H1 (cell line): ENCODE measurements around the gene UBN2. TPM values are rescaled to one million over a fixed set of nuclear protein-coding genes. Genes with fewer than 3 reads are reported as not detected.

ENCODE experiments used
- CTCF ChIA-PET: fragments of 300-600 bp; sonication (Branson Sonifier 250); formaldehyde crosslinking; loops from one replicate; lab custom pipeline; 2021; ENCODE audit not compliant: partially characterized antibody; lab: Charles Lee
- POLR2A ChIA-PET: fragments of 300-600 bp; sonication (Branson Sonifier 250); formaldehyde crosslinking; loops from one replicate; lab custom pipeline; 2021; ENCODE audit warnings: inconsistent platforms; ENCODE audit not compliant: partially characterized antibody; lab: Charles Lee
- DNase-seq, 2 experiments: peaks; one replicate each; pipeline versions ENCODE4 v3.0.0 to v3.0.0-alpha.2; 2010 to 2022; ENCODE audit warnings: low spot score in 2 of 2, low read depth in 1 of 2, mixed read lengths in 1 of 2
- FAIRE-seq: peaks from 2 replicates; lab custom pipeline; 2011; peaks lifted over from hg19 to GRCh38; lab: Jason Lieb, UNC
- H2AFZ ChIP-seq: 2 replicates; pipeline ENCODE4 v1.8.1; 2012; ENCODE audit warnings: low read length, inconsistent platforms
- H2AK5ac ChIP-seq: 2 replicates; pipeline ENCODE4 v1.6.1; 2013; ENCODE audit warnings: low read depth, low read length
- H2BK120ac ChIP-seq: replicated peaks from 2 replicates; pipeline ENCODE3; 2013; ENCODE audit warnings: low read depth, low read length, inconsistent platforms
- H2BK12ac ChIP-seq: 2 replicates; pipeline ENCODE4 v1.6.1; 2013; ENCODE audit warnings: low read depth, low read length
- H2BK15ac ChIP-seq: 2 replicates; pipeline ENCODE4 v1.6.1; 2013; ENCODE audit warnings: low read length
- H2BK20ac ChIP-seq: 2 replicates; pipeline ENCODE4 v1.6.1; 2013; ENCODE audit warnings: low read length
- H2BK5ac ChIP-seq: 2 replicates; pipeline ENCODE4 v1.6.1; 2013; ENCODE audit warnings: low read depth, low read length
- H3K14ac ChIP-seq: 2 replicates; pipeline ENCODE4 v1.6.1; 2013; ENCODE audit warnings: inconsistent platforms; ENCODE audit not compliant: insufficient read length
- H3K18ac ChIP-seq: 2 replicates; pipeline ENCODE4 v1.6.1; 2013; ENCODE audit warnings: low read length; ENCODE audit errors: extremely low read depth
- H3K23ac ChIP-seq: 2 replicates; pipeline ENCODE4 v1.6.1; 2013; ENCODE audit warnings: inconsistent platforms; ENCODE audit not compliant: insufficient read length
- H3K23me2 ChIP-seq: 2 replicates; pipeline ENCODE4 v1.6.1; 2013; ENCODE audit warnings: low read depth, low read length
- H3K27ac ChIP-seq: 2 replicates; pipeline ENCODE4 v1.6.1; 2011; ENCODE audit warnings: low read depth, low read length, inconsistent platforms
- H3K27me3 ChIP-seq, 4 experiments: replicated peaks in 1 of 4; 1 replicate in 1 of 4; 2 replicates in 3 of 4; pipeline versions ENCODE4 v1.6.1 to v1.8.1; 2011 to 2013; ENCODE audit warnings: low read length in 3 of 4, mild to moderate bottlenecking in 3 of 4, inconsistent platforms in 2 of 4, mixed read lengths in 2 of 4, moderate library complexity in 1 of 4; ENCODE audit not compliant: control insufficient read depth in 3 of 4, insufficient read depth in 3 of 4; ENCODE audit errors: extremely low read depth in 1 of 4
- H3K36me3 ChIP-seq, 4 experiments: 2 replicates each; pipeline versions ENCODE4 v1.6.1 to v1.8.1; 2011 to 2013; ENCODE audit warnings: mild to moderate bottlenecking in 4 of 4, low read length in 3 of 4, moderate library complexity in 2 of 4, control low read depth in 1 of 4, inconsistent platforms in 1 of 4; ENCODE audit not compliant: insufficient read depth in 4 of 4, control insufficient read depth in 2 of 4
- H3K4ac ChIP-seq: replicated peaks from 2 replicates; pipeline ENCODE3; 2013; ENCODE audit warnings: low read length, low read depth, mixed read lengths, inconsistent platforms; ENCODE audit not compliant: insufficient read length
- H3K4me1 ChIP-seq, 4 experiments: replicated peaks in 1 of 4; 1 replicate in 1 of 4; 2 replicates in 3 of 4; pipeline versions ENCODE4 v1.6.1 to v1.8.1; 2011 to 2013; ENCODE audit warnings: low read length in 3 of 4, inconsistent platforms in 2 of 4, mixed read lengths in 1 of 4; ENCODE audit not compliant: insufficient read depth in 4 of 4, control insufficient read depth in 3 of 4
- H3K4me2 ChIP-seq, 2 experiments: 2 replicates each; pipeline versions ENCODE4 v1.6.1 to v1.8.1; 2011 to 2013; ENCODE audit warnings: low read depth in 2 of 2, low read length in 2 of 2, control low read depth in 1 of 2, inconsistent platforms in 1 of 2, mild to moderate bottlenecking in 1 of 2; ENCODE audit not compliant: insufficient read depth in 1 of 2
- H3K4me3 ChIP-seq, 4 experiments: fragments of 200-600, 300-600 bp in 1 of 4; sonication (generic), shearing (Covaris generic), sonication (Bioruptor Twin) in 1 of 4; 2 replicates each; pipeline versions ENCODE4 v1.5.1 to v1.8.1; 2011 to 2016; ENCODE audit warnings: low read length in 4 of 4, low read depth in 3 of 4, control low read depth in 2 of 4, inconsistent platforms in 2 of 4, mild to moderate bottlenecking in 2 of 4, mixed read lengths in 1 of 4, moderate library complexity in 1 of 4; ENCODE audit not compliant: insufficient read depth in 2 of 4; ENCODE audit errors: extremely low read depth in 1 of 4
- H3K56ac ChIP-seq: replicated peaks from 2 replicates; pipeline ENCODE3; 2013; ENCODE audit warnings: low read depth, mild to moderate bottlenecking, mixed read lengths, low read length, inconsistent platforms; ENCODE audit not compliant: insufficient read length
- H3K79me1 ChIP-seq: 2 replicates; pipeline ENCODE4 v1.6.1; 2013; ENCODE audit warnings: low read depth, low read length, control low read depth
- H3K79me2 ChIP-seq, 2 experiments: 2 replicates each; pipeline versions ENCODE4 v1.6.1 to v1.8.1; 2012 to 2013; ENCODE audit warnings: low read length in 2 of 2, mild to moderate bottlenecking in 2 of 2, inconsistent platforms in 1 of 2; ENCODE audit not compliant: insufficient read depth in 2 of 2, control insufficient read depth in 1 of 2
- H3K9ac ChIP-seq, 4 experiments: replicated peaks in 1 of 4; 1 replicate in 1 of 4; 2 replicates in 3 of 4; pipeline versions ENCODE4 v1.6.1 to v1.8.1; 2011 to 2013; ENCODE audit warnings: low read depth in 3 of 4, low read length in 3 of 4, control low read depth in 2 of 4, mild to moderate bottlenecking in 2 of 4, moderate library complexity in 2 of 4, inconsistent platforms in 1 of 4; ENCODE audit errors: extremely low read depth in 1 of 4
- H3K9me3 ChIP-seq, 2 experiments: 2 replicates each; pipeline versions ENCODE4 v1.6.1 to v1.8.1; 2012 to 2013; ENCODE audit warnings: mild to moderate bottlenecking in 2 of 2, moderate library complexity in 2 of 2, control low read depth in 1 of 2, inconsistent platforms in 1 of 2, low read depth in 1 of 2, low read length in 1 of 2, mixed read lengths in 1 of 2; ENCODE audit not compliant: insufficient read depth in 2 of 2
- H4K20me1 ChIP-seq, 2 experiments: replicated peaks in 1 of 2; 2 replicates each; pipeline versions ENCODE3 to v1.8.1; 2011 to 2013; ENCODE audit warnings: inconsistent platforms in 2 of 2, low read length in 2 of 2, mild to moderate bottlenecking in 1 of 2; ENCODE audit not compliant: insufficient read depth in 2 of 2, control insufficient read depth in 1 of 2
- H4K5ac ChIP-seq: 2 replicates; pipeline ENCODE4 v1.6.1; 2013; ENCODE audit warnings: low read length, low read depth, mixed read lengths, inconsistent platforms; ENCODE audit not compliant: insufficient read length
- H4K8ac ChIP-seq: 2 replicates; pipeline ENCODE4 v1.8.0; 2013; ENCODE audit warnings: mild to moderate bottlenecking, moderate library complexity, low read length, inconsistent platforms; ENCODE audit not compliant: insufficient read depth; ENCODE audit errors: extremely low read depth
- H4K91ac ChIP-seq: replicated peaks from 2 replicates; pipeline ENCODE3; 2013; ENCODE audit warnings: low read length, mixed read lengths, inconsistent platforms; ENCODE audit not compliant: insufficient read length
- CEBPB ChIP-seq: IDR thresholded peaks from 2 replicates; pipeline ENCODE4 v1.6.1; 2012; ENCODE audit warnings: low read depth, low read length
- WGBS, 2 experiments: shearing (Covaris generic) in 1 of 2; methylation state at CpG; one replicate each; pipeline versions ENCODE4 v1.1.6 to v1.1.7; 2013 to 2015; ENCODE audit warnings: low lambda C conversion rate in 2 of 2, mixed read lengths in 2 of 2, inconsistent platforms in 1 of 2, low coverage in 1 of 2, missing lambda C conversion rate in 1 of 2; ENCODE audit not compliant: insufficient replicate concordance in 2 of 2, insufficient coverage in 1 of 2, insufficient read length in 1 of 2; ENCODE audit errors: extremely low coverage in 1 of 2, missing lambda C conversion rate in 1 of 2; 5-methylcytosine and 5-hydroxymethylcytosine counted together
- polyA plus RNA-seq, 7 experiments: library from polyadenylated mRNA; depleted of rRNA in 3 of 7; stranded (reverse) in 5 of 7; unstranded in 2 of 7; fragments of >200 nt in 5 of 7; fragments of 200-250 nt in 2 of 7; gene quantifications; 1 replicate in 5 of 7; 2 replicates in 1 of 7; 4 replicates in 1 of 7; pipeline versions ENCODE4 v1.2.1 to v1.2.3, GENCODE V29; 2011 to 2013; ENCODE audit warnings: missing spikeins in 2 of 7, mixed read lengths in 2 of 7
- total RNA-seq: library from RNA; stranded (reverse); fragmentation: NEBNext Ultra II Directional; extraction: Animal tissue kit (Norgen Biotek cat#: 25700); gene quantifications from 2 replicates; pipeline ENCODE4 v1.2.1, GENCODE V29; 2021
- TF ChIP-seq, protein P1 (sequence below): IDR thresholded peaks from 2 replicates; pipeline ENCODE4 v1.6.1; 2012; ENCODE audit warnings: inconsistent platforms

The UBN2 gene
- total and polyA plus RNA-seq, 2 of the 8 experiments (the other 6 are each of a cell fraction or from before 2014, with no cell fraction given): 4.1 to 39.6 TPM

DNA sequence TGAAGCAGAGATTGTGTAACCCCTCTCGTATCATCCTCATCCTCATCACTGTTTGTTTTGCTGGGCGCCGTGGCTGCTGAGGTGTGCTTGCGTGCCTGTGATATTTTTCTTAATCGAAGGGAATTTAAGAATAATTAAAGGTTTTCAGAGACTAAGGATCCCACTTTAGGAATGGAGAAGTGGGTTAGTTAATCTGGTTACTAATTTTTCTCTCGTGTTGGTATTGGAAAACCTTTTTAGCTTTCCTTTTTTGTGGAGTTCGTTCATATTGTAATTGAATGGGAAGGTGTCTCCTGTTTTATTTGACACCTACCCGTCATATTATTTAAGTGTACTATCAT is 1.3 kb downstream of the UBN2 start:
- peaks cover 0 to 3% (median 0%) of the 10 kb centered on the region in 4 experiments; a peak in 1 of 7 replicates for H3K4me1 ChIP-seq
- H4K20me1 ChIP-seq: peaks cover 0 to 1% of the 10 kb centered on the region in 2 experiments
- no peak overlapping the region for H3K14ac ChIP-seq
- POLR2A ChIA-PET: interaction anchor here (1.5 to 1.7 kb wide), 2 partner anchors 10 to 59 kb away, joined by 3 to 5 read pairs; no protein-coding TSS in a partner anchor
- H3K79me1 ChIP-seq: no peaks in the 10 kb centered on the region
- no peak overlapping the region for H2AFZ ChIP-seq
- no peak overlapping the region for H3K23ac ChIP-seq
- no peak overlapping the region for H3K27ac ChIP-seq
- no peak overlapping the region for H2BK5ac ChIP-seq
- no peak overlapping the region for H3K18ac ChIP-seq
- H3K36me3 ChIP-seq: peaks cover 0 to 7% (median 2%) of the 10 kb centered on the region in 4 experiments; a peak in 3 of 8 replicates
- H3K9me3 ChIP-seq: no peaks in the 10 kb centered on the region
- no peak overlapping the region for H2BK15ac ChIP-seq
- peaks cover 0 to 46% of the 10 kb centered on the region in 2 experiments; a peak in 2 of 4 replicates for H3K79me2 ChIP-seq
- H2BK120ac ChIP-seq: no peak overlapping the region
- H3K4me2 ChIP-seq: peak overlapping the region; percentile 53 to 63
- H4K91ac ChIP-seq: no peak overlapping the region
- H3K4me3 ChIP-seq: peak overlapping the region; percentile 86 to 95 (median 88)
- peak; percentile 90; the same call in 1 of the 2 replicates for TF ChIP-seq CEBPB
- TF ChIP-seq, protein P1, sequence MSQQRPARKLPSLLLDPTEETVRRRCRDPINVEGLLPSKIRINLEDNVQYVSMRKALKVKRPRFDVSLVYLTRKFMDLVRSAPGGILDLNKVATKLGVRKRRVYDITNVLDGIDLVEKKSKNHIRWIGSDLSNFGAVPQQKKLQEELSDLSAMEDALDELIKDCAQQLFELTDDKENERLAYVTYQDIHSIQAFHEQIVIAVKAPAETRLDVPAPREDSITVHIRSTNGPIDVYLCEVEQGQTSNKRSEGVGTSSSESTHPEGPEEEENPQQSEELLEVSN: no peak
- TF ChIP-seq, all 59 proteins: peak for 1
- CTCF ChIA-PET: no interaction called here
- DNase-seq (no peak), FAIRE-seq (no peak)
- Histone ChIP-seq H4K5ac (no peak overlapping the region), H3K4ac (no peak overlapping the region), H3K27me3 (no peaks in the 10 kb centered on the region), H3K23me2 (peaks cover 5% of the 10 kb centered on the region; the same call in 1 of the 2 replicates), H2BK12ac (no peak overlapping the region), H4K8ac (no peak overlapping the region), H3K56ac (no peak overlapping the region), H2BK20ac (no peak overlapping the region), H2AK5ac (no peak overlapping the region), H3K9ac (peak overlapping the region in 2 of 4 experiments; percentile 1 to 68; a peak in 1 of 7 replicates)
- WGBS, 2 experiments: 7% methylated on average over 8 of the region's 8 CpGs; no CpG with 5 or more reads in 1 of the 2 experiments
